HUES48 (cell line): ENCODE data around the gene NEUROD2.

Experiments
- H3K27ac ChIP-seq: one replicate; pipeline ENCODE4 v1.7.0; 2013; ENCODE audit warnings: low read depth, low read length, inconsistent platforms
- H3K27me3 ChIP-seq: 2 replicates; pipeline ENCODE4 v1.6.1; 2013; ENCODE audit warnings: mild to moderate bottlenecking, low read length; ENCODE audit not compliant: control insufficient read depth, insufficient read depth
- H3K36me3 ChIP-seq: 2 replicates; pipeline ENCODE4 v1.6.1; 2013; ENCODE audit warnings: low read length; ENCODE audit not compliant: control insufficient read depth, insufficient read depth
- H3K4me1 ChIP-seq: 2 replicates; pipeline ENCODE4 v1.6.1; 2013; ENCODE audit warnings: mild to moderate bottlenecking, low read length; ENCODE audit not compliant: control insufficient read depth, insufficient read depth
- H3K4me3 ChIP-seq: 2 replicates; pipeline ENCODE4 v1.5.1; 2013; ENCODE audit warnings: mild to moderate bottlenecking, low read depth, low read length
- H3K9ac ChIP-seq: 2 replicates; pipeline ENCODE4 v1.6.1; 2013; ENCODE audit warnings: mild to moderate bottlenecking, low read depth, low read length, moderate library complexity
- H3K9me3 ChIP-seq: 2 replicates; pipeline ENCODE4 v1.6.1; 2013; ENCODE audit warnings: low read length; ENCODE audit not compliant: control insufficient read depth, insufficient read depth

The NEUROD2 gene

DNA sequence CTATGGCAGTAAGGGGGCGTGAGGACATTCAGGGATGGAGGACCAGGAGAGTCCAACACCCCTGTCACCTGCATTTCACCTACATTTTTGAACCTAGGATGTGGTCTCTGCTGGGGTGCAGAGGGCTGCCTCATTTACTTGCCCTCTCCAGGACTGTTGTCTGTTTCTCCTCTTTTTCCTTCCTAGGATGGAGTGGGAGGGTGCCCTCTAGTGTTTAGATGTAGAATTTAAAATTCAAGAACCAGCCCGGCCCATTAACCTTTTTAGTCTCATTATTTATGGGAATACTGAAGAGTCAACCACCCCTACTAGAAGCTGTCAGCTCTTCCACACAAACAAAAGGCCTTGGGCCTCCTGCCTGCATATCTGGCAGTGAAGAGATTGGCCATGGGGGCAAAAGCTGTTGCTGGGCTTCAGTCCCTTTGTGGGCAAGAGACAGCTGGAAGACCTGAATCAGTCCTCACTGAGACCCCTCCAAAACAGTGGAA, 26.7 kb upstream of the NEUROD2 start:
- Histone ChIP-seq H3K9ac (no peak overlapping the region), H3K9me3 (no peaks in the 10 kb centered on the region), H3K4me1 (peaks cover 60% of the 10 kb centered on the region), H3K27ac (peak overlapping the region; percentile 5), H3K4me3 (no peak overlapping the region), H3K27me3 (peaks cover under 1% of the 10 kb centered on the region; the same call in 1 of the 2 replicates), H3K36me3 (no peaks in the 10 kb centered on the region)

DNA sequence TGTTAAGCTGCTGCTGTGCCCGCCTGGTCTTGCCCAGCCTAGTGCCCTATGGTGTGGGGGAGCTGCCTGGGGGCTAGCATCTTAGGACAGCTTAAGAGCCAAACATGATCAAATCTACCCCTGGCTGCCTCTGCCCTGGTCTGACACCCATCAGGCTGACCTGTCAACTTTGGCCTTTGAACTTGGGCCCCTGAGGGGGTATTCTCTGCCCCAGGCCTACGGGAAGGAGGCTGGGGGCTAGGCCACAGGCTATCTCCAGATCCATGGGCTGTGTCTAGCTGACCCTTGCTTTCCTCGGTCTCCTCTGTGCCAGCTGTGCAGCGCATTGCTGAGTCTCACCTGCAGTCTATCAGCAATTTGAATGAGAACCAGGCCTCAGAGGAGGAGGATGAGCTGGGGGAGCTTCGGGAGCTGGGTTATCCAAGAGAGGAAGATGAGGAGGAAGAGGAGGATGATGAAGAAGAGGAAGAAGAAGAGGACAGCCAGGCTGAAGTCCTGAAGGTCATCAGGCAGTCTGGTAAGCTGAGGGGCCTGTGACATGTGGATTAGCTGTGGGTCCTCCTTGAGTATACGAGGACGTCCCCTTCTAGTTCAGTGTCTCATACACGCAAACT, 26.0 kb upstream of the NEUROD2 start:
- no peaks in the 10 kb centered on the region for H3K9me3 ChIP-seq
- H3K9ac ChIP-seq, result no peak overlapping the region
- no peaks in the 10 kb centered on the region for H3K36me3 ChIP-seq
- H3K27me3 ChIP-seq, result peaks cover 8% of the 10 kb centered on the region
- no peak overlapping the region for H3K27ac ChIP-seq
- no peak overlapping the region for H3K4me3 ChIP-seq
- peaks cover 65% of the 10 kb centered on the region for H3K4me1 ChIP-seq

DNA sequence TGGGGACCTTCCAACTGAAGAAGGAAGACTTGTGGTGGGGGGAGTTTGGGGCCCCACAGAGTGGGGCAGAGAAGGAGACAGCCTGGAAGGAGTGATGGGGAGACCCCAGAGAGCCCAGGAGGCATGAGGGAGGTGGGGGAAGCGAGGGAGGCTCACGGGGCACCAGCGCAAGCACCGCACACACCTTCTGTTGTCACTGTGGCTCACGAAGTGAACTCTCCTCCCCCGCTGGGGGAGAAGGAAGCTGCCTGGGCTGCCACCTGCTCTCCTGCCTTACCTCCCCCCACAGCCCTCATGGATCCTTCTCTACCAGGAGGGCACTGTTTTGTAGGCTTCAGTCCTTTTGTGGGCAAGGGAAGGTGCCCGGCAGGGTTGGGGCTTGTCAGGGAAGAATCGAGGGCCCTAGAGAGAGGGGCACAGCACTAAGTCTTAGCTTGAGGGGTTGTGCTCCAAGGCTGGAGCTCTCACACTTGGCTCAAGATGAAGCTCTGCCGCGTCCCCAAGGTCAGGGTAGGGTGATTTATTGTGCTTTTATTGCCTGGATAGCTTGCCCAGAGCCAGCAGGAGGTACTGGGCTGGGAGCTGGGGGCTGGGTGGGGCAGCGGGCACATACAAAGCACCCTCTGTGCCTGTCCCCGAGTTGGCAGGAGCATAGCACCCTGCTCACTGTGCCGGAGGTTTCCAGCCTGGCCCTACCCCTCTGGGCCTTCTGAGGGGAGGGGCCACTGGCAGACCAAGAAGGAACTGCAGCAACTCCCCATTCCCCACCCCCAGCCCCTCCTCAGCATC, 24.6 kb upstream of the NEUROD2 start:
- no peak overlapping the region for H3K27ac ChIP-seq
- no peak overlapping the region for H3K9ac ChIP-seq
- H3K36me3 ChIP-seq, result no peaks in the 10 kb centered on the region
- peaks cover 21% of the 10 kb centered on the region for H3K27me3 ChIP-seq
- H3K9me3 ChIP-seq, result no peaks in the 10 kb centered on the region
- H3K4me1 ChIP-seq, result peaks cover 67% of the 10 kb centered on the region
- H3K4me3 ChIP-seq, result no peak overlapping the region

DNA sequence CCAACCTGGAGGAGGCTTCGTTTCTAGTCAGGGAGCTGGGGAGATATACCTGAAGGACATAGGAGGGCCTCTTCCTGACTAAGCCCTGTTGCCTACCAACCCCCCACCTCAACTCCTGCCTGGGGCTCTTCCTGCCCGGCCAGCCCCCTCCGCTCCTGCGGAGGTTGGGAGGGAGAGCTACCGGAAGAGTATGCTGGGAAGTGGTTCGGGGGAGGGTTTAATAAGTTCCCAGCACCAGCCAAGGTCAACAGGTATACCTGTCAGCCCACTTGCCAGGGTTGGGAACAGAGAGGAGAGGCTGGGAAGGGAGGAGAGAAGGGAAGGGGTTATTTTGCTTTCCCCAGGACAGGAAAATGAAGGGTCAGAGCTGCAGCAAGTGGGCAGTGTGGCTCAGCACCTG, 23.7 kb upstream of the NEUROD2 start:
- peaks cover 63% of the 10 kb centered on the region for H3K4me1 ChIP-seq
- no peaks in the 10 kb centered on the region for H3K36me3 ChIP-seq
- H3K9me3 ChIP-seq, result no peaks in the 10 kb centered on the region
- H3K27ac ChIP-seq, result no peak overlapping the region
- no peak overlapping the region for H3K4me3 ChIP-seq
- peaks cover 30% of the 10 kb centered on the region for H3K27me3 ChIP-seq
- no peak overlapping the region for H3K9ac ChIP-seq

DNA sequence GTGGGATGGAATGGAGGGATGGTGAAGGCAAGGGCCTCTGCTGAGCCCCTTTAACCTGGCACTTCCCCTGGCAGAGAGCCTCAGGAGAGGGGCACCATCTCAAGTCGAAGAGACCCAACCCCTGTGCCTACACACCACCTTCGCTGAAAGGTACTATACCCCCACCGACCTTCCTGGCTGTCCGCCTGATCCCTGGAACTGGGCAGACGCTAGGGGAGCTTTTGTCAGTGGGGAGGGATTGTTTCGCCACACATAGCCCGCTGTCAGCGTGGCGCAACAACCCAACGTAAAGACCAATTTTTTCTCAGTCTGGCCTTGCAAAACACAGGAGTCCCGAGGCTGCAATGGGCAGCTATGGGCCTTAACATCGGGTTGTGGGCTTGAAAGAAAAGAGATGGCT, 22.2 kb upstream of the NEUROD2 start:
- Histone ChIP-seq H3K9ac (no peak overlapping the region), H3K27ac (no peak overlapping the region), H3K36me3 (no peaks in the 10 kb centered on the region), H3K9me3 (no peaks in the 10 kb centered on the region), H3K27me3 (peaks cover 45% of the 10 kb centered on the region), H3K4me1 (peaks cover 58% of the 10 kb centered on the region), H3K4me3 (no peak overlapping the region)

DNA sequence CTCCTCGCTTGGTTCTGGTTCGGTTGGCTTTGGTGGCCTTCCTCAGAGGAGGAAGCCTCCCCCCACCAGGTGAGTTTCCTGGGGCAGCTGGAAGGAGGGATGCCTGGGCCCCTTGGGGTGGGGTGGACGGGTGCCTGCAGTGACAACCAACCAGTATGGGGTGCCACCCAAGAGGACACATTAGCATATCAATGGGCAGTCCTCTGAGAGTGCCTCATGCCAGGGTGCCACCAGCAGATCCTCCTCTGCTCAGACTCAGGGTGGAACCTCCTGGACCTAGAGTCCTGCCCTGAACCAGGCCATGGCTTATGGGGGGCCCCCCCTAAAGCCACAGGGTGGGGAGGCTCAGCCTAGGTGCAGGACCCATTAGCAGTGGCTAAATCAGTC, 21.8 kb upstream of the NEUROD2 start:
- Histone ChIP-seq H3K9me3 (no peaks in the 10 kb centered on the region), H3K27ac (no peak overlapping the region)

DNA sequence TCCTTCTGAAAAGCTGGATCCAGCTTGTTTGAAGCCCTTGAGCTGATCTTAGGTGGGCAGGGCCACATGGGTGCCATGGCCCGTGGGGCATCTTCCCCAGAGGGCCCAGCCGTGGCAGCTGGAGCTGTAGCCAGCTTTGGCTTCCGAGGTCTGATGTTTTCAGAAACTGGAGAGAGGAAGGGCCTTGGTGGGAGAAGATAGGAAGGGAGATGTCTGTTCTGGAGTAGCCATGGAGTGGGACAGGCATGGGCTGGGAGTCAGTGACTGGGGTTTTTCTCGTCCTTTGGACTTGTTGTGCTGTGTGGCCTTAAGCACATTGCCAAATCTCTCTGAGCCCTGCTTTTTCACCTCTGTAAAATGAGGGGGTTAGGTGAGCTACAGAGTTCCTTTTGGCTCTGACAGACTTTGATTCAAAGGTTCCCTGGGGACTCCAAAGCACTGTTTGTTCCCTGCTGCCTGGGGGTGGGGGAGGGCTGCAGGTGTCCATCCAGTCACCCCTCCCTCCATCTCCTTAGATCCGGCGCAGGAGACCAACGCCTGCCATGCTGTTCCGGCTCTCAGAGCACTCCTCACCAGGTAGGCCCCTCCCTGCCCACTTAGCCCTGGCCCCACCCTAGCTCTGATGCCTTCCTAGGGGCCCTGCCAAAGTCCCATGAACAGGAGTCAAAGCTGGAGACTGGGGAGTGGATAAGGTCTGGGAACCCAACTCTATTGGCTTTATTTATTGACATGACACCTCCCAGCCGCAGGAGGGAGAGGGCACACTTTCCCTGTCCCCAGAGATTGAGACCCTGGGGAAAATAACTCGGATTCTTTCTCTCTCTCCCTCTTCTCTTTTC, 21.2 kb upstream of the NEUROD2 start:
- no peak overlapping the region for H3K4me3 ChIP-seq
- H3K9ac ChIP-seq, result no peak overlapping the region
- no peaks in the 10 kb centered on the region for H3K36me3 ChIP-seq
- no peak overlapping the region for H3K27ac ChIP-seq
- peaks cover 57% of the 10 kb centered on the region for H3K4me1 ChIP-seq
- no peaks in the 10 kb centered on the region for H3K9me3 ChIP-seq
- H3K27me3 ChIP-seq, result peaks cover 53% of the 10 kb centered on the region

More for the DNA sequence above, 21.8 kb upstream of the NEUROD2 start:
- no peak overlapping the region for H3K4me3 ChIP-seq
- H3K9ac ChIP-seq, result no peak overlapping the region
- H3K27me3 ChIP-seq, result peaks cover 49% of the 10 kb centered on the region
- no peaks in the 10 kb centered on the region for H3K36me3 ChIP-seq
- peaks cover 58% of the 10 kb centered on the region for H3K4me1 ChIP-seq

DNA sequence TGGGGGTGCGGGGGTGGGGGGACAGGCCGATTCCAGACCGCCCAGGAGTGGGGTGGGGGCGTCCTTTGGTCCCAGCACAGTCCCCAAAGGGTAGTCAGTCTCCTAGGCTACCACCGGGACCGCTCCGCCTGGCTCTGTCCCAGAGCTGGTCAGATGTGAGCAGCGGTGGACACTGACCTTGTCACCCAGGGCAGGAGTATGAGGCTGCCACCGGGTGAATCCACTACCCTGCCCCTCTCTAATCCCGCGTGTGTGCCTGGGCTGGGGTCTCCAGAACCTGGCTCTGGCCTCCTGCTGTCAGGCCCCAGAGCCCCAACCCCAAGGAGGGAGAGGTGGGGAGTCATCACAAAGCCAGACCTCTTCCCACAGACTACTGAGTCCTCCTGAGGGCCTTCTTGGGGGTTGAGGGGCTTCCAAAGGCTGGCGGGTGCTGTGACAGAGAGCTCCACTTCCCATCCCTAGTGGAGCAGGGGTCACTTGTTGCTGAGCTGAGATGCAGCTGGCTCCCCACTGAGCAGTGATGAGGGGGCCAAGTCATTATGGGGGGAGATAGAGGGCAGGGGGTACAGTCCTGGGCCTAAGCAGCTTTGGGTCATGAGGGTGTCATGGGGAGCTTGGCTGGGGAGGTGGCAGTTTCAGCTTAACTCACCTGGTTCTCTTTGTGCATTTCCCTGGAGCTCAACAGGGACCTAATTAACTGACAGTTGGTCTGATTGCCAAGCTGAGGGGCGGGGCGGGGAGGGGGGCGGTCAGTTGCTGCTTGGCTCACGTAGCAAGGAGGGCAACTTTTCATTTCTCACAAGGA, 20.2 kb upstream of the NEUROD2 start:
- peak overlapping the region; percentile 71 for H3K4me3 ChIP-seq
- no peak overlapping the region for H3K9ac ChIP-seq
- no peak overlapping the region for H3K27ac ChIP-seq
- H3K36me3 ChIP-seq, result no peaks in the 10 kb centered on the region
- H3K4me1 ChIP-seq, result peaks cover 57% of the 10 kb centered on the region
- H3K27me3 ChIP-seq, result peaks cover 61% of the 10 kb centered on the region
- H3K9me3 ChIP-seq, result no peaks in the 10 kb centered on the region

DNA sequence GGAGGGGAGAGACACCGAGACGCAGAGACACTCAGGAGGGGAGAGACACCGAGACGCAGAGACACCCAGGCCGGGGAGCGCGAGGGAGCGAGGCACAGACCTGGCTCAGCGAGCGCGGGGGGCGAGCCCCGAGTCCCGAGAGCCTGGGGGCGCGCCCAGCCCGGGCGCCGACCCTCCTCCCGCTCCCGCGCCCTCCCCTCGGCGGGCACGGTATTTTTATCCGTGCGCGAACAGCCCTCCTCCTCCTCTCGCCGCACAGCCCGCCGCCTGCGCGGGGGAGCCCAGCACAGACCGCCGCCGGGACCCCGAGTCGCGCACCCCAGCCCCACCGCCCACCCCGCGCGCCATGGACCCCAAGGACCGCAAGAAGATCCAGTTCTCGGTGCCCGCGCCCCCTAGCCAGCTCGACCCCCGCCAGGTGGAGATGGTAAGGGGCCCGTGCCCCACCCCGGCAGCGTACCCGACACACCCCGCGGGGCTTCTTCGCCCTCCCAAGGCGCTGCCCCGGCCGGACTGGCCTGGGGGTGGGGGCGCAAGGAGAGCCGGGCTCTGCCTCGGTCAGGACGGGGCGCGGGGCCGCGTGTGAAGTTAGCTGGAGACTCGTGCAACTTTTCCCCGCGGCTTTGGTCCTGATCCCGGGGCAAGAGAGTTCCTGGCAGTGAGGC, 19.5 kb upstream of the NEUROD2 start:
- Histone ChIP-seq H3K36me3 (no peaks in the 10 kb centered on the region), H3K27ac (no peak overlapping the region), H3K9ac (no peak overlapping the region), H3K27me3 (peaks cover 62% of the 10 kb centered on the region), H3K9me3 (no peaks in the 10 kb centered on the region), H3K4me1 (peaks cover 54% of the 10 kb centered on the region), H3K4me3 (peak overlapping the region; percentile 71)
